HG03354 (cell line): Measurements from ENCODE around the gene LARGE1.

Source experiments
- ATAC-seq: cut with Tn5 transposase; IDR thresholded peaks from one replicate; pipeline ENCODE4 v1.9.1; 2021; ENCODE audit warnings: mild to moderate bottlenecking; ENCODE audit not compliant: unreplicated experiment, poor library complexity, severe bottlenecking

Gene LARGE1

DNA sequence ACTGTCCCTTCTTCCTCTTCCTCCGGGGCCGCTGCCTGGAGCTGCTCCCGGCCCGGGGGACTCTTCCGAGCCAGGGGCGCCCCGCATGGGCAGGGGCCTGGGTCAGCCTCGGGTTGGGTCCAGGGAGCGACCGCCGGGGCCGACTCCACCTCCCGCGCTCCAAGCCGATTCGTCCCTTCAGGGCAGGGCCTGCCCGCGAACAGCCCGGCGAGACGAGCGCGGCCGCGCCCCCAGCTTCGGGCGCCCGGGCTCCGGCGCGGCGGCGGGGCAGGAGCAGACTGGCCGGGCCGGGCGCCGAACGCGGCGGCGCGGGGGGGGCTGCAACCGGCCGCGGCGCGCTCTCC lies at the start of gene LARGE1:
LARGE1 (minus strand) TSS at position 280 of the 344 bp plus-strand sequence.
- ATAC-seq = peak; percentile 25

DNA sequence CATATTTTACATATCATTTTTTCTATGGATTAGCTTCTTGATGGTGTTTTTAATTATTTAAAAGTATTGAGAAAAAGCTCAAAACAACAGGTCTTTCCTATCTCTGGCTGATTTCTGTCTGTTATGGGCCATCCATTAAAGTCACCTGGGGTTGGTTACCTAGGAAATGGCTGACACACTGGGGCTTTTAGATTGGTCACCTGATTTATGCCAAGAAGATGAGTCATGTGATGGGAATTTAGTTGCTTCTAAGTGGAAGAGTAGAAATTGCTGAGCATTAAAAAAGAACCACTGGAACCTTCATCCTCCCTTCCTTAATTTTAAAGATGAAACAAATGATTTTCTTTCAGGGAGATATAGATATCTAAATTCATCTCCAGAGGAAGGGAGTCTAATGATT lies 48.8 kb upstream of the LARGE1 start:
- ATAC-seq = no peak

- no peak for ATAC-seq
These were observed 43.8 kb upstream of the LARGE1 start for GRCh38 chr22:33964121-33964520.

DNA sequence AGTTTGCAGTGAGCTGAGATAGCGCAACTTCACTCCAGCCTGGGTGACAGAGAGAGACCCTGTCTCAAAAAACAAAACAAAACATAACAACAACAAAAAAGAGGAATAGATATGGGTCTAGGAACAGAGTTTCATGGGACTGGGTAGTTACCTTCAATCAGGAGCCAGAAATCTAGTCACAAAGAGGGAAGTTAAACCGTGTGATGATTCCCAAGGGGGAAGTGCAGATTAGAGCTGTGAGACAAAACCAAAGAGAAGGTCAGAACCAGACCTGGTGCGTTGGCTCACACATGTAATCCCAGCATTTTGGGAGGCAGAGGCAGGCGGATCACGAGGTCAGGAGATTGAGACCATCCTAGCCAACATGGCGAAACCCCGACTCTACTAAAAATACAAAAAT lies 42.1 kb upstream of the LARGE1 start:
- no peak for ATAC-seq

DNA sequence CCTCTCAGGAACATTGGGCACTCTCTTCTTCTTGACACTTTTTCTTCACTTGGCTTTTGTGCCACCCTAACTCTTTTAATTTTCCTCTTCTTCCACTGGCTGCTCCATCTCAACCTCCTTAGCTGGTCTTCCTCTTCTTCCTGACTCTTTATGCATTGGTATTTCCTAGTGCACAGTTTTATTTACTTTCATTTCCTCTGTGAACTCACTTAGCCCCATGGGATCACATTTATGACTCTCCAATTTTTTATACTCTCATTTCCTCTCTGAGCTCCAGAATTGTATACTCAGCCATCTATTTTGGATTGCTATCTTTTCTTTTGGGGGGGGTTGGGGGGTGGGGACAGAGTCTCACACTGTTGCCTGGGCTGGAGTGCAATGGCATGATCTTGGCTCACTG lies 38.5 kb upstream of the LARGE1 start:
- no peak for ATAC-seq

DNA sequence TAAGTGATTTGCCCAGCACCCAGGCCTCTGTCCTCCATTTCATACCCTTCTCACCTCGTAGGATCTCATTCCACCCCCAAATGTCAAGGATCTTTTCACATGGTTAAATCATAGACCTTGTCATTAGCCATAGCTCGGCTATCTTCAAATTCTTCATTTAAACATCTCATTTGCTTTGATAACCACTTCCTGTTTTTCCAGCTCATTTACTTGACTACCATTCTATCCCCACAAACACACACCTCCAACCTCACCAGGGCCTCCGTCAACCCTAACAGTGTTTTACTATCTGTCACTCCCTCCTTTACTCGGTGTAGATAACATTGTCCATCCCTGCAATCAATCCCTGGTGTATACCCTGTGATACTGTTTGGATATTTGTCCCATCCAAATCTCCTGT lies 36.8 kb upstream of the LARGE1 start:
- no peak for ATAC-seq

DNA sequence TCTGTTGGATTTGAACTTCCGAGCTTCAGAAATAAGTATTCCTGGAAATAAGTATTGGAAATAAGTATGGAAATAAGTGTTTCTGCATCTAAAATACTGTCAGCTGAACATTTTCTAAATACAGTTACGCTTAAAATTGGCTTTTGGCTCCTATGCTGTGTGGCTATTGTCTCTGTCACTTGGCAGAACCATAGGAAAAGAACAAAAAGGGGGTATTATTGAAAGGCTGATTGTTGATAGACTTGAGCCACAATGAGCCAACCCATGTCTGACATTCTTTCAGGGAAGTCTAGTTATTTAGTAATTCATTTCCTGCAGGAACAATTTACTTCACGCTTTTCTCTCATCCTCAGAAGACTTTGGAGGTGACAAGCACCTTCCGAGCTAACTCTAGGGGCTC lies 32.5 kb upstream of the LARGE1 start:
- ATAC-seq = no peak

DNA sequence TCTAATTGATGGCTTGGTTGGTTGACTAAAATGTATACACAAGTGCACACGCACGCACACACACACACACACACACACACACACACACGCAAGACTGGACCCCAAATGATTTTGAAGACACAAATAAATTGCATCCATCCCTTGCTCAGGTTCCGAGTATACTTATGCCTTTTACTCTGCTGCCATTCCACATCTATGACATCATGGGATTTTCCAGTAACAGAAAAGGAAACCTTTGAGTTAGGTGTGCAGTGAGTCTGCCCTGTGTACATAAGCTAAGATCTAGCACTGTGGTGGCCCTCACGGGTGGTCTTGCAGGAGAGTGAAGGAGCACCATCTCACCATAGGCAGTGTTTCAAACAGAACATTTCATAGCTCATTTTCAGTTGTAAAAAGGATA lies 20.5 kb upstream of the LARGE1 start:
- no peak for ATAC-seq

- no peak for ATAC-seq
These were observed 12.7 kb upstream of the LARGE1 start for GRCh38 chr22:33932997-33933396.

GRCh38 chr22:33931406-33931805 lies 11.1 kb upstream of the LARGE1 start:
- ATAC-seq = no peak

GRCh38 chr22:33927752-33928151 lies 7.5 kb upstream of the LARGE1 start:
- ATAC-seq = no peak

DNA sequence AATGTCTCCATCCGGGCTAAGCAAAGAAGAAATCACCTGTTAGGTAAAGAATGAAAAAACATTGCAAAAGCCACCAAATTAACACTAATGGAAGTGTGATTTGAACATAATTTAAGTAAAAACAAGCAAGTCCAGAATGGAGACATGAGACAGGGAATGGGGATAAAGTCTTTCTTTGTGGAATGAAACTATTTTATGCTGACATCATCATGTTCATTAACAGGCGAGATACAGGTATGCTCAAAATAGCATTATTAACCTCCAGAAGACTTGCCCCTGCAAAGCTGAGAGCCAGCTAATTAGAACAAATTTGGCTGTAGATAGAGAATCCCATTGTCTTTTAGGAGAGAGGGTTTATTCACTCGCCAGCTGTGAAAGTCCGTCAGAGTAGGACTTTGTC lies 4.9 kb upstream of the LARGE1 start:
- ATAC-seq = no peak

GRCh38 chr22:33923660-33924246 lies 3.5 kb upstream of the LARGE1 start:
- no peak for ATAC-seq

GRCh38 chr22:33923033-33923432 lies 2.8 kb upstream of the LARGE1 start:
- no peak for ATAC-seq

DNA sequence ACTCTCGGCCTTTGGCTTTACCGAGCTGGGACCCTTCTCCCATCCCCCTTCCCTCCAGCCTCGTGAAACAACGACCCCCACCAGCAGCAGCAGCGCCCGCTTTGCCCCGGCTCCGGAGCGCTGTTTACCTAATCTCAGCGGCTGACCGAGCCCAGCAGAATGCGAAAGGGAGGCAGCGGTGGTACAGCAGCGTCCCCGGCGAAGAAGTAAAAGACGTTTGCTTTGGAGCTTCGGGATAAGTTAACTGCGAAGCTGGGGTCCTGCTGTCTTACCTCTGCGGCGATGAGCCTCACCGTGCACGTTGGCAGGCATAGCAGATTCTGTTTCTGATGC lies 2.0 kb upstream of the LARGE1 start:
- ATAC-seq = no peak

- no peak for ATAC-seq
These were observed 1.5 kb upstream of the LARGE1 start for GRCh38 chr22:33921525-33922348.

GRCh38 chr22:33920927-33921524 lies 750 bp upstream of the LARGE1 start:
- ATAC-seq = peak; percentile 80

DNA sequence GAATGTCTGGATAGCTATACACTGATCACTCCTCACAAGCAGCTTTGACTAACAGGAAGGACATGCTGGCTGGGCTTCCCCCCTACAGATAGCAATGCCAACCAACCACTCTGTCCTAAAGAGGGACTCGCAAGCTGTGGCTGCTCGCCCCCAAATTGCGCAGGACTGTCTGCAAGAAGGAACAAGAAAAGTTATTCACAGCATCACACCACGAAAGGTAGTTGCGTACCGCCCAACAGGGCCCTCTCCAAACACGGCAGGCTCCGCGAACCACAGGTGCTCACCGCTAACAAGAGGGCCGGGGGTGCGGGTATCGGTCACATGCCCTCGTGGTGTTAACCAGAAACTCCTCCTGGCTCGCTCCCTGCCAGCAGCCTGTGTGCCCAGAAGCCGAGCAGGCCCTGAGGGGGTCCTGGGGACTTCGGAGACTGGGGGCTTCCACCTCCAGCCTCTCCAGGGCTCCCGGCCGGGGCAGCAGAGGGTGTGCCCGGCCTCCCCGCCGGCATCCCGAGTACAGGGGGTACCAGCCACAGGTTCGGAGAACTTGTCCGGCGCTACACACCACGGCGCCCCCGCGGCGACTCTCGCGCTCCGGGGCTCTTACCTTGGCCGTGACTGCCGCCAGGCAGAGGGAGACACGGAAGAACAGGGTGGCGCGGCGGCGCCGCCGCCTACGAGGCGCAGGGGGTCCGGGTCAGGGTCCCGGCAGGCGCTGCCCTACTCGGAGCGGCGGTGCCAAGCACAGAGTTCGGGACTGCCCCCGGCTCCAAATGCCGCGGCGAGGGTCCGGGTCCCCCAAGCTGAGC lies 682 bp downstream of the LARGE1 start:
- peak; percentile 10 for ATAC-seq

GRCh38 chr22:33918676-33919365 lies 1.5 kb downstream of the LARGE1 start:
- no peak for ATAC-seq
